WTC11 (cell line): ENCODE data around the gene KCNQ2. TPM values are rescaled to one million over a fixed set of nuclear protein-coding genes. Genes with fewer than 3 reads are reported as not detected.

ENCODE experiments used
- ATAC-seq: fragments of 200-7000 bp; cut with Tn5 transposase; 2 replicates; pipeline ENCODE4 v1.10.0; 2021; ENCODE audit warnings: mild to moderate bottlenecking, moderate library complexity
- CTCF ChIA-PET: fragments of 300-600 bp; sonication (Branson Sonifier 250); formaldehyde crosslinking; loops from one replicate; lab custom pipeline; 2021; ENCODE audit warnings: antibody characterized with exemption; lab: Charles Lee
- POLR2A ChIA-PET: fragments of 350-600 bp; sonication (Branson Sonifier 250); formaldehyde crosslinking; loops from one replicate; lab custom pipeline; 2021; ENCODE audit warnings: antibody characterized with exemption; lab: Charles Lee
- DNase-seq: peaks from one replicate; pipeline ENCODE4 v3.0.0; 2021; ENCODE audit warnings: low spot score
- H3K27ac Mint-ChIP-seq: 2 replicates; pipeline ENCODE4 v1.8.0; 2021; ENCODE audit warnings: mixed read lengths
- H3K27me3 Mint-ChIP-seq: 2 replicates; pipeline ENCODE4 v1.8.0; 2021; ENCODE audit warnings: low read depth, mild to moderate bottlenecking, moderate library complexity, mixed read lengths
- H3K36me3 Mint-ChIP-seq: 2 replicates; pipeline ENCODE4 v1.8.0; 2021; ENCODE audit warnings: mixed read lengths
- H3K4me1 Mint-ChIP-seq: 2 replicates; pipeline ENCODE4 v1.8.0; 2022; ENCODE audit warnings: mixed read lengths
- H3K4me3 Mint-ChIP-seq: 2 replicates; pipeline ENCODE4 v1.8.0; 2021; ENCODE audit warnings: mild to moderate bottlenecking, moderate library complexity, mixed read lengths
- H3K9me3 Mint-ChIP-seq: 2 replicates; pipeline ENCODE4 v1.8.0; 2021; ENCODE audit warnings: mixed read lengths
- ATF1 ChIP-seq: sonication (generic); formaldehyde crosslinking; IDR thresholded peaks from 2 replicates; pipeline ENCODE4 v1.8.1; 2023; ENCODE audit warnings: mild to moderate bottlenecking, moderate library complexity, missing genetic modification reagents
- FOXK1 ChIP-seq: sonication (generic); formaldehyde crosslinking; IDR thresholded peaks from 2 replicates; pipeline ENCODE4 v1.8.0; 2022; ENCODE audit warnings: mild to moderate bottlenecking, moderate library complexity, missing genetic modification reagents
- GABPB1 ChIP-seq: sonication (generic); formaldehyde crosslinking; IDR thresholded peaks from 2 replicates; pipeline ENCODE4 v1.8.1; 2023; ENCODE audit warnings: mild to moderate bottlenecking, missing genetic modification reagents
- GRHL2 ChIP-seq: fragments of 250-450 bp; sonication (Bioruptor Pico); IDR thresholded peaks from 2 replicates; pipeline ENCODE4 v1.8.0; 2022; ENCODE audit warnings: mild to moderate bottlenecking, moderate library complexity; ENCODE audit not compliant: insufficient replicate concordance, severe bottlenecking
- GTF2I ChIP-seq: fragments of 250-450 bp; sonication (Bioruptor Pico); conservative IDR thresholded peaks from 2 replicates; pipeline ENCODE4 v1.4.0; 2021; ENCODE audit warnings: mild to moderate bottlenecking
- JAZF1 ChIP-seq: fragments of 250-450 bp; sonication (Bioruptor Pico); IDR thresholded peaks from 2 replicates; pipeline ENCODE4 v1.9.0; 2021; ENCODE audit warnings: moderate library complexity, mild to moderate bottlenecking, inconsistent platforms
- NFYB ChIP-seq: sonication (generic); formaldehyde crosslinking; conservative IDR thresholded peaks from 2 replicates; pipeline ENCODE4 v1.8.0; 2022; ENCODE audit warnings: low read depth, missing genetic modification reagents
- NR3C1 ChIP-seq: sonication (generic); formaldehyde crosslinking; conservative IDR thresholded peaks from 2 replicates; pipeline ENCODE4 v1.8.1; 2023; ENCODE audit warnings: low read depth, mild to moderate bottlenecking, missing genetic modification reagents
- RELA ChIP-seq: sonication (generic); formaldehyde crosslinking; IDR thresholded peaks from 2 replicates; pipeline ENCODE4 v1.8.1; 2022; ENCODE audit warnings: missing genetic modification reagents, mild to moderate bottlenecking, borderline replicate concordance
- SMAD4 ChIP-seq: sonication (generic); formaldehyde crosslinking; IDR thresholded peaks from 2 replicates; pipeline ENCODE4 v1.8.0; 2022; ENCODE audit warnings: mild to moderate bottlenecking, missing genetic modification reagents
- SOX15 ChIP-seq: fragments of 250-450 bp; sonication (Bioruptor Pico); IDR thresholded peaks from 2 replicates; pipeline ENCODE4 v1.9.0; 2021; ENCODE audit warnings: mild to moderate bottlenecking
- TEAD4 ChIP-seq: sonication (generic); formaldehyde crosslinking; IDR thresholded peaks from 2 replicates; pipeline ENCODE4 v1.8.0; 2022; ENCODE audit warnings: mild to moderate bottlenecking, missing genetic modification reagents
- USF1 ChIP-seq: sonication (generic); formaldehyde crosslinking; IDR thresholded peaks from 2 replicates; pipeline ENCODE4 v1.8.0; 2022; ENCODE audit warnings: mild to moderate bottlenecking, missing genetic modification reagents
- ZNF263 ChIP-seq: sonication (generic); formaldehyde crosslinking; IDR thresholded peaks from 2 replicates; pipeline ENCODE4 v1.8.1; 2022; ENCODE audit warnings: low read depth, mild to moderate bottlenecking, moderate library complexity, missing genetic modification reagents
- total RNA-seq: library from RNA; stranded (reverse); gene quantifications from 3 replicates; pipeline ENCODE4 v1.2.3, GENCODE V29; 2021
- TF ChIP-seq, protein P1 (sequence below): sonication (generic); formaldehyde crosslinking; IDR thresholded peaks from 2 replicates; pipeline ENCODE4 v1.8.0; 2022; ENCODE audit warnings: mild to moderate bottlenecking, missing genetic modification reagents
- TF ChIP-seq, protein P2 (sequence below): fragments of 250-450 bp; sonication (Bioruptor Pico); IDR thresholded peaks from 2 replicates; pipeline ENCODE4 v1.9.0; 2021; ENCODE audit warnings: mild to moderate bottlenecking, borderline replicate concordance
- TF ChIP-seq, protein P3 (sequence below): sonication (generic); formaldehyde crosslinking; IDR thresholded peaks from 2 replicates; pipeline ENCODE4 v1.8.1; 2023; ENCODE audit warnings: mild to moderate bottlenecking, missing genetic modification reagents

Gene KCNQ2
- total RNA-seq, 1 experiment from 2014 or later = 99.8 TPM

DNA sequence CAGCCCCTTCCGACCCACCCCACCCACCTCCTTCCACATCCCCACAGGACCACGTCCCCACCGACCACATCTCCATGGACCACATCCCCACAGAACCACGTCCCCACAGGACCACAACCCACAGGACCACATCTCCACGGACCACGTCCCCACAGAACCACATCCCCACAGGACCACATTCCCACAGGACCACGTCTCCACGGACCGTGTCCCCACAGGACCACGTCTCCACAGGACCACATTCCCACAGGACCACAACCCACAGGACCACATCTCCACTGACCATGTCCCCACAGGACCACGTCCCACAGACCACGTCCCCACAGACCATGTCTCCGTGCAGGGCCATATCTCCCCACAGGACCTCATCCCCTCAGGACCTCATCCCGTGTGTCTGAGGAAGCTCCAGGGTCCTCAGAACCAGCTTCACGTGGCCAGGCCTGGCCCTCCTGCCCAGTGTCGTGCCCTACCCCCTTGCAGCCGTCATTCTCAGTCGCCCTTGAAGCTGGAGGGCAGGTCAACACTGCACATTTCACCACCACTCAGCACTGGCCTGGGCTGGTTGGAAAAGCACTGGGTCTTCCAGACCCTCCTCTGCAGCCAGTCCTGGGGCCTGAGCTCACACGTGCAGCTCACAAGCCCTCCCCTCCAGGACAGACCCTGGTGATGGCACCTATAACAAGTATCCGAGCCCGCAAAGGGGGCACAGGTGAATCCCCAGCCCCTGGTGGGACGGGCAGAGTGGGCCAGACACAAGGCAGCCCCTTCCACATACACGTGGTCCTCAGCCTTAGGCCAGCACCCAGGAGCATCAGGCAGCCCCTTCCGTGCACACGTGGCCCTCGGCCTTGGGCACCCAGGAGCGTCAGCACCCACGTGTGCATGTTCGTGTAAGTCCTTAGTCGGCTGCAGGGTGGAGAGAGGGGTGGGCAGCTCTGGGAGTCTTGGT, 115.2 kb downstream of the KCNQ2 start:
- Mint-ChIP-seq H3K4me3 (no peak overlapping the region), H3K4me1 (peaks cover 7% of the 10 kb centered on the region), H3K36me3 (no peaks in the 10 kb centered on the region), H3K27me3 (peaks cover 3% of the 10 kb centered on the region), H3K9me3 (no peaks in the 10 kb centered on the region), H3K27ac (no peak overlapping the region)
- CTCF ChIA-PET = interaction anchor here (1.8 to 3.2 kb wide), 3 partner anchors 20 to 47 kb away, joined by 7 to 18 read pairs (median 8); no protein-coding TSS in a partner anchor
- ATAC-seq (no peak), DNase-seq (no peak)
- POLR2A ChIA-PET = no interaction called here
- TF ChIP-seq USF1 (CRISPR knock-in tag) (no peak), TEAD4 (CRISPR knock-in tag) (no peak), ATF1 (CRISPR knock-in tag) (no peak), NFYB (CRISPR knock-in tag) (no peak), SMAD4 (CRISPR knock-in tag) (no peak), GTF2I (CRISPR knock-in tag) (no peak), GRHL2 (CRISPR knock-in tag) (no peak), ZNF263 (CRISPR knock-in tag) (no peak)
- TF ChIP-seq, protein P1, sequence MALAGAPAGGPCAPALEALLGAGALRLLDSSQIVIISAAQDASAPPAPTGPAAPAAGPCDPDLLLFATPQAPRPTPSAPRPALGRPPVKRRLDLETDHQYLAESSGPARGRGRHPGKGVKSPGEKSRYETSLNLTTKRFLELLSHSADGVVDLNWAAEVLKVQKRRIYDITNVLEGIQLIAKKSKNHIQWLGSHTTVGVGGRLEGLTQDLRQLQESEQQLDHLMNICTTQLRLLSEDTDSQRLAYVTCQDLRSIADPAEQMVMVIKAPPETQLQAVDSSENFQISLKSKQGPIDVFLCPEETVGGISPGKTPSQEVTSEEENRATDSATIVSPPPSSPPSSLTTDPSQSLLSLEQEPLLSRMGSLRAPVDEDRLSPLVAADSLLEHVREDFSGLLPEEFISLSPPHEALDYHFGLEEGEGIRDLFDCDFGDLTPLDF (CRISPR knock-in tag) = no peak
- TF ChIP-seq, protein P2, sequence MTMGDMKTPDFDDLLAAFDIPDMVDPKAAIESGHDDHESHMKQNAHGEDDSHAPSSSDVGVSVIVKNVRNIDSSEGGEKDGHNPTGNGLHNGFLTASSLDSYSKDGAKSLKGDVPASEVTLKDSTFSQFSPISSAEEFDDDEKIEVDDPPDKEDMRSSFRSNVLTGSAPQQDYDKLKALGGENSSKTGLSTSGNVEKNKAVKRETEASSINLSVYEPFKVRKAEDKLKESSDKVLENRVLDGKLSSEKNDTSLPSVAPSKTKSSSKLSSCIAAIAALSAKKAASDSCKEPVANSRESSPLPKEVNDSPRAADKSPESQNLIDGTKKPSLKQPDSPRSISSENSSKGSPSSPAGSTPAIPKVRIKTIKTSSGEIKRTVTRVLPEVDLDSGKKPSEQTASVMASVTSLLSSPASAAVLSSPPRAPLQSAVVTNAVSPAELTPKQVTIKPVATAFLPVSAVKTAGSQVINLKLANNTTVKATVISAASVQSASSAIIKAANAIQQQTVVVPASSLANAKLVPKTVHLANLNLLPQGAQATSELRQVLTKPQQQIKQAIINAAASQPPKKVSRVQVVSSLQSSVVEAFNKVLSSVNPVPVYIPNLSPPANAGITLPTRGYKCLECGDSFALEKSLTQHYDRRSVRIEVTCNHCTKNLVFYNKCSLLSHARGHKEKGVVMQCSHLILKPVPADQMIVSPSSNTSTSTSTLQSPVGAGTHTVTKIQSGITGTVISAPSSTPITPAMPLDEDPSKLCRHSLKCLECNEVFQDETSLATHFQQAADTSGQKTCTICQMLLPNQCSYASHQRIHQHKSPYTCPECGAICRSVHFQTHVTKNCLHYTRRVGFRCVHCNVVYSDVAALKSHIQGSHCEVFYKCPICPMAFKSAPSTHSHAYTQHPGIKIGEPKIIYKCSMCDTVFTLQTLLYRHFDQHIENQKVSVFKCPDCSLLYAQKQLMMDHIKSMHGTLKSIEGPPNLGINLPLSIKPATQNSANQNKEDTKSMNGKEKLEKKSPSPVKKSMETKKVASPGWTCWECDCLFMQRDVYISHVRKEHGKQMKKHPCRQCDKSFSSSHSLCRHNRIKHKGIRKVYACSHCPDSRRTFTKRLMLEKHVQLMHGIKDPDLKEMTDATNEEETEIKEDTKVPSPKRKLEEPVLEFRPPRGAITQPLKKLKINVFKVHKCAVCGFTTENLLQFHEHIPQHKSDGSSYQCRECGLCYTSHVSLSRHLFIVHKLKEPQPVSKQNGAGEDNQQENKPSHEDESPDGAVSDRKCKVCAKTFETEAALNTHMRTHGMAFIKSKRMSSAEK = no peak

GRCh38 chr20:63356511-63356910, 115.9 kb downstream of the KCNQ2 start:
- no peaks in the 10 kb centered on the region for H3K36me3 Mint-ChIP-seq
- TF ChIP-seq GABPB1 (CRISPR knock-in tag) (no peak), TEAD4 (CRISPR knock-in tag) (no peak), FOXK1 (no peak), RELA (CRISPR knock-in tag) (no peak), NR3C1 (CRISPR knock-in tag) (no peak), SOX15 (no peak), JAZF1 (CRISPR knock-in tag) (no peak)
- TF ChIP-seq, protein P3, sequence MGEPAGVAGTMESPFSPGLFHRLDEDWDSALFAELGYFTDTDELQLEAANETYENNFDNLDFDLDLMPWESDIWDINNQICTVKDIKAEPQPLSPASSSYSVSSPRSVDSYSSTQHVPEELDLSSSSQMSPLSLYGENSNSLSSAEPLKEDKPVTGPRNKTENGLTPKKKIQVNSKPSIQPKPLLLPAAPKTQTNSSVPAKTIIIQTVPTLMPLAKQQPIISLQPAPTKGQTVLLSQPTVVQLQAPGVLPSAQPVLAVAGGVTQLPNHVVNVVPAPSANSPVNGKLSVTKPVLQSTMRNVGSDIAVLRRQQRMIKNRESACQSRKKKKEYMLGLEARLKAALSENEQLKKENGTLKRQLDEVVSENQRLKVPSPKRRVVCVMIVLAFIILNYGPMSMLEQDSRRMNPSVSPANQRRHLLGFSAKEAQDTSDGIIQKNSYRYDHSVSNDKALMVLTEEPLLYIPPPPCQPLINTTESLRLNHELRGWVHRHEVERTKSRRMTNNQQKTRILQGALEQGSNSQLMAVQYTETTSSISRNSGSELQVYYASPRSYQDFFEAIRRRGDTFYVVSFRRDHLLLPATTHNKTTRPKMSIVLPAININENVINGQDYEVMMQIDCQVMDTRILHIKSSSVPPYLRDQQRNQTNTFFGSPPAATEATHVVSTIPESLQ (CRISPR knock-in tag) = no peak
- TF ChIP-seq, protein P1 (CRISPR knock-in tag) = no peak
- H3K27ac Mint-ChIP-seq = no peak overlapping the region
- ChIA-PET CTCF (interaction anchor here (2.1 kb wide), 1 partner anchor 21 kb away, joined by 8 read pairs; no protein-coding TSS in a partner anchor), POLR2A (no interaction called here)
- no peak for ATAC-seq
- no peaks in the 10 kb centered on the region for H3K9me3 Mint-ChIP-seq
- DNase-seq = no peak
- peaks cover 8% of the 10 kb centered on the region for H3K4me1 Mint-ChIP-seq
- no peak overlapping the region for H3K4me3 Mint-ChIP-seq
- H3K27me3 Mint-ChIP-seq = peaks cover 3% of the 10 kb centered on the region
